Fibroblast of skin of left quadriceps (primary cell): ENCODE results near the gene SORCS1.

Source experiments
- DNase-seq, 2 experiments: peaks; one replicate each; pipeline ENCODE4 v3.0.0-alpha.2; 2013; ENCODE audit warnings: low read depth in 2 of 2

SORCS1 gene

DNA sequence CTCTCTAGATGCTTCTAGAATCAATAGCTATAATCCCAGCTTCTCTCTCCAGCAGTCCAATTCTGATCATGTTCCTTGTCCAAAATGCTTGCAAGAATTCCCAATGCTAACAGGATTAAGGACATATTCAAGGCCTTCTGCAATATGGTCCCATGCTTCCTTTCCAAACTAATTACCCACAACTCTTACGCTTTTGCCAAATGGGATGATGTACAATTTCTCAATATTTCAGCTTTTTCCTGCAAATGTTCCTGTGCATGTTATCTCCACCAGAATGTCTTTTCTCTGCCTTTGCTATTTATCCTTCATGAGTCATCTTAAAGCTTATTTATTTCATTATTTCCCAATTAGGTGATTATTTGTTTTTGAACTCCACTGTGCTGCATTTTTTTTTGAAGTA lies 556.4 kb downstream of the SORCS1 start:
- DNase-seq, result no peak

- DNase-seq, result no peak
These were observed 569.2 kb downstream of the SORCS1 start for GRCh38 chr10:106595281-106595680.

DNA sequence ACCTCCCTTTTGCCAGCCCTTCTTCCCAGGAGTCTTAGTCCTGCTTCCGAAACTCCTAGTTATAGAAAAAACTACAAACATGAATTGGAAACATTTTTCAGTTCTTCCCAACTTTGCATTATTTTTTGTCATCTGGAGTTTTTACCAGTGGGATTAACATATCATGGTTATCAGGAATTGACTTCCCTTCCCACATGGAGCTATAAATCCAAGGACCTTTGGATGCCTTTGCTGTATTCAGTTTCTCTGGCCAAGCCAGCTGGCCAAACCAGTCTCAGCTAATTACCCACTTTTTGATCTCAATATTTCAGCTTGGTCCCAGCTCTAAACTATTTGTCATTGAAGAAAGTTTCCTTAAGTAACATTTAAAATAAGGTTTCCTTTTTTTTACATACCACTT lies 570.6 kb downstream of the SORCS1 start:
- no peak for DNase-seq

DNA sequence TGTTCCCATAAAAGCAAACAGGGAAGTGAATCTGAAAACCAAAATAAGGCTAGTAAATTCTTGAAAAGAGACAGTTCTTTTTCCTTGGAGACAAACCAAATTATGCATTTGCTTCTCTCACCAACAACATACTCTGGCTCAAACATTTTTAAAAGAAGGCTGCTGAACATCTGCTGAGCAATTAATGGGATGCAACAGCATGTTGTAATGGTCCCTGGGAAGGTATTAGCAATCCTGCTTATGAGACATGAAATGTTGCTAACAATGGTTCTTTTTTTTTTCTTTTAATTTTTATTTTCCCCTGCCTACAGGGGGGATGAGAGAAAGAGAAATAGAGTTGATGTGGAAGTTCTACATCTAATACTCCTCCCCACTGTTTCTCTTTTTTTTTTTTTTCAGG lies 572.1 kb downstream of the SORCS1 start:
- no peak for DNase-seq

DNA sequence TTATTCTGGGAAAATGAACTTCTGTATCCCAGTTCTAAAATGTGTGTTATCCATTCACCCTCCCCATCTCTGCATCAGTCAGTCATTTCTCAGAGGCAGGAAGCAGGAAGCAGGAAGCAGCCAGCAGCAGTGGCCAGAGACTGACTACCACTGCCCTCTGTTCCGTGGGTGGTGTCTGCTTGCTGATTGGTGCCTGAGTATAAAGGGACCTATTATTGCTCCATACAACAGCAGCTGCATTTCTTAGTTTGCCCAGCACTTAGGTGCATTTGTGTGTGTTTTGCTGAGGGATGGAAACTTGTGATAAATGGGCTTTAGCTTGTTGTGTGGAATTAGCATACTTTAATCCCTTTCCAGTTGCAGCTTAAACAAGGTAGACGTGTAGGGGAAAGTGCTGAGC lies 582.2 kb downstream of the SORCS1 start:
- no peak for DNase-seq

DNA sequence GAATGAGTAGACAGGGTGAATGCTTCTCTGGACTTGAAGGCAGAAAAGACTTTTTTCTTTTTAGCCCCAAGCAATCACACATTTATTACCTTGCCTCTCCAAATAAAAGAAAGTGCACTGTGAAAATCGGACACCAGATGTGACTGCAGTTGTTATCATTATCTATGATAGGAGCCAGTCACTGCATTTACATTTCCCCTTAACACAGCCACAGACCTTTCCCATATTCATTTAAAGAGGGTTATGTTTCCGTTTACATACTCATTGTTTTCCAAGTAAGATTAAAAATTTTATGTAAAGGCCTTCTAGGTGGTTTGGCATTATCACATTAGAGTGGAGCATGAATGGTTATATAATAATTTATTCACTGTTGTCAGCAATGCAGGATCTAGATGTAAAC lies 586.8 kb downstream of the SORCS1 start:
- no peak for DNase-seq

GRCh38 chr10:106577266-106577665 lies 587.2 kb downstream of the SORCS1 start:
- no peak for DNase-seq

- DNase-seq, result no peak
These were observed 588.0 kb downstream of the SORCS1 start for GRCh38 chr10:106576534-106576933.

DNA sequence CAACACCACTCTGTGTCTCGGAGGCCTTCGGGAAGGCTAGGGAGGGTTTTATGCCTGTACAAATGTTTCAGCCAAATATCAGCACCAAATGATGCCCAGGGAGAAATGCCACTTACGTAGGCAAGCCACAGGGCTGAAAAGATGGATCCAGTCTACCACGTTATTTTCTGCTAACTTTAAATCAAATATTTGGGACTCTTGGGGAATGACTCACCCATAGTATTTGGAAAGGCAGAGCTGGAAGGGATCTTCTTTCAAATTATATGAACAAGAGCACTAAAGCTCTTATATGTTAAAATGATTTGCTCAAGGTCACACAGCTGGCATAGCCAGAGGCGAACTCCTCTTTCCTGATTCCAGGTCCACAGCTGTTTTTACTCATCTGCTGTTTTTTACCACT lies 591.4 kb downstream of the SORCS1 start:
- peak; percentile 66 to 67 for DNase-seq

DNA sequence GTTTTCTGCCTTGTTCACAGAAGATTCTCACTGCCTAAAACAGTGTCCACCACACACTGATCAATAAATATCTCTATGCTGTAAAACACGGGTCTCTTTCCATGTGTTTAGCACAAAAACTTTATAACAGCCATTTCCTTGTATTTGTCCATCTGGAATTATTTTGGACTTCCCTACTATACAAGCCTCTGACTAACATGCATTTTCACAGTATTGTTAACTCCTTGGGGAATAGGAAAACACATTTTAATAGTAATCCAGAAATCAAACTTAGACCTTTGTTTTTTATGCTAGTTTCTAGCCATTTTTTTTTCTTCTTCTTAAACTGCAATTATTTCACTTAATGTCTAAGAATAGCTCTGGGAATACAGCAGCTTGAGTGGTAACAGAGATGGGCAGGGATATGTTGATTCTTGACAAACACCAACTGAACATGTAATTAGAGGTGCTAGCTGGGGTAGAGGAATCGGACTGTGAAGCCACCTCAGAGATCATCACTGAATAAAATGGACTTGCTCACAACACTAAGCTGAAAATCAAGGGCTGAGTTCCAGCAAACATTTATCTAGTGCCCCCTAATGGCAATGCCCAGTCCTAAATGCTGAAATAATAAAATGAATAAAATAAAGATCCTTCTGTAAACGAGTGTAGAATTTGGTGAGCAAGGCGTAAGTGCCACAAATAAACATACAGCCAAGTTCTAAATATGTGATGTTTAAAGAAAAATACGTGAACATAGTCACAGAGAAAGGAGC lies 593.1 kb downstream of the SORCS1 start:
- DNase-seq, result peak; percentile 43 to 50

DNA sequence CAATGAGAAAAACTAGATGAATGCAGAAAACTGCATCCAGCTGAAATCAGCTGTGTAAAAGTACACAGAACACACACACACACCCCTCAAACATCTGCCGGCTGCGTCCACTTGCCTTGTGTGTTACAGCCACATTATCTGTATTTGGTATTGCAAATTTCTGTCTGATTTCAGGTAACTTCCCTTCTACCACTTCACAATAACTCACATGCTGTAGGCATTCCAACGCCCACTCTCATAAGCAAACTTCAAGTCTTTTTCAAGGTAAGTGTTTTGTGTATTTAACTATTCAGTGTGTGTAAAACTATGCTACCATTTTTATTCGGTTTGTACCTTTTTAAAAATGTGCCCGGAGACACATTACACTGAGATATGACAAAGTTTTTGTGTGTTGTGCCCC lies 594.2 kb downstream of the SORCS1 start:
- DNase-seq, result no peak

DNA sequence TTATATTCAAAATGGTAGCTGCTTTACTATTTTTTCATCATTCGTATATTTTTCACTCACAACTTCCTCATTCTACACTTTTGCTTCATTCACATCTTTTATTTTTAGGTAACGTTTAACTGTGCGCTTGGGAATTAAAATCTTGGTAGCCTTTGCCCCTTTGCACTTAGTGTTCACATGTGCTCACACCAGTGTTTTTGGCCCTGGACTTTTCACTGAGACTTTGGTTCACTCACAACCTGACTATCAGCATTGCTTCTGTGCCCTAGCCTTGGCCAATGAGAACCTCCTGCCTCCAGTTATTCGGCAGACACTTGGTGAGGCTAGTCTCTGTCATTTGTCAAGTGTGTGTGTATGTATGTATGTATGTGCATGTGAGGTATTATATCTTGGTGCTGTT lies 596.9 kb downstream of the SORCS1 start:
- DNase-seq, result no peak

DNA sequence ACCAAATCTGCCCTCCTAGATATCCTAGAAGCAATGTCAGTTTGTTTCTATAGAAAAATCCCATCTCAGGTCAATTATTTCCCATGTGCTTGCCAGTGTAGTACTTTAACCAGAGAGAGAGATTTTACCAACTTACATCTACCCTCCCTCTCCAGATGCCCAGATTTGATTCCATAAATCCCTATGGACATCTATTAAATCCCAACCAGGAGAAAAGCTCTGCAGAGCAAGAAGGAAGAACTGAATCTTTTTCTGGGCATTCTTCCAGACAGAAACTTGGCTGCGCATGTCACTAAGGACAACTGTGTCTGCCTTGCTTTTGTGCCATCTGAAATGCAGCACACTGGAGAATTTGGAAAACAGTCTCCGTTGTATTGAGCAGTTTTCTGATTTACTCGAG lies 597.6 kb downstream of the SORCS1 start:
- DNase-seq, result no peak

- no peak for DNase-seq
These were observed 599.0 kb downstream of the SORCS1 start for GRCh38 chr10:106565546-106565945.

DNA sequence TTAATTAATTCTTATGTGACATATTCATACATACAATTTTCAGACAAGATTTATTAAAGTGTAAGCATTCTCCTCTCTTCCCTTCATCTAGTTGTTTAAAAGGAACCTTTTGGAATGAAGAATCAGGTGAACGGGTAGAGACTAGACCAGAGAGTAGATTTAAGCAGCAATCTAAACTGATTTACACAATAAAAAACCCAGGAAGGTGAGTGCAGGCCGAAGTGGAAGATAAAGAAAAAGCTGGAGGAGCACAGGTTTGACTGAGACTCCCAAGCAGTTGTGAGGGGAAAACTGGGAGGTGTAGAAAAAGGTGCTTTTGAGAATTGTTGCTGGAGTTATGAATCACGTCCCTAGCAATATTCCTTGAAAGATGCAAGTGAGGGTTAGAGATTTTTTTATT lies 601.1 kb downstream of the SORCS1 start:
- DNase-seq, result no peak

GRCh38 chr10:106560925-106561640 lies 603.4 kb downstream of the SORCS1 start:
- no peak for DNase-seq

DNA sequence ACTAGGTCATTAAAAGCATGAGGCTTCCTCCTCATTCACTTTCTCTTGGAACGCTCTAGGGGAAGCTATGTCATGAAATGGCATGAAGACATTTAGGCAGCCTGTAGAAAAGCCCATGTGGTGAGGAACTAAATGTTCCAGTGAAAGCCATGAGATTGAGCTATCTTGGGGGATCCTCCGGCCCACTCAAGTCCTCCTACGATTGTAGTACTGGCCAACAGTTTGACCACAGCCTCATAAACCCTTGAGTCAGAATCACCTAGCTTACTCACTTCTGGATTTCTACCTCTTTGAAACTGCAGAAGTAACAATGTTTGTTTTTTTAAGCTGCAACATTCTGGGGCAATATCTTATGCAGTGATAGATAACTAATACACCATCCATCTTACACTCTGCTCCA lies 605.1 kb downstream of the SORCS1 start:
- DNase-seq, result no peak

- no peak for DNase-seq
These were observed 606.4 kb downstream of the SORCS1 start for GRCh38 chr10:106557951-106558733.

DNA sequence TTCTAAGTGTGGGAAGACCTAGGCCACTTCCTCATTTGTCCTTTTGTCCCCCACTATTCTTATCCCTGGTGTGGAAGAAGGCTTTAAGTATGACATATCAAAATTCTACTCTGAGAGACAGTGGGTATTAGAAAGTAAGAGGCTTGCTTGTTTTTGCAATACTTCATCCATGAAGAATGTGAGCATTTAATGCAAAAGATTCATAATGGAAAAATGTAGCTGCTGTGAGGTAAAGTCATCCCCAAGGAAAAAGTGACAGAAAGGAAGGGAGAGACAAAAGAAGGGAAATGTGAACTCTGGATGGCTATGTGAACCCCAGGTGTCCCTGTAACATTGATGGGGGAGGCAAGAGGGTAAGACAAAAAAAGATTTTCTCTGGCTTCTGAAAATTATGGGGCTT lies 607.5 kb downstream of the SORCS1 start:
- DNase-seq, result no peak

- DNase-seq, result no peak
These were observed 608.9 kb downstream of the SORCS1 start for GRCh38 chr10:106555599-106555998.

DNA sequence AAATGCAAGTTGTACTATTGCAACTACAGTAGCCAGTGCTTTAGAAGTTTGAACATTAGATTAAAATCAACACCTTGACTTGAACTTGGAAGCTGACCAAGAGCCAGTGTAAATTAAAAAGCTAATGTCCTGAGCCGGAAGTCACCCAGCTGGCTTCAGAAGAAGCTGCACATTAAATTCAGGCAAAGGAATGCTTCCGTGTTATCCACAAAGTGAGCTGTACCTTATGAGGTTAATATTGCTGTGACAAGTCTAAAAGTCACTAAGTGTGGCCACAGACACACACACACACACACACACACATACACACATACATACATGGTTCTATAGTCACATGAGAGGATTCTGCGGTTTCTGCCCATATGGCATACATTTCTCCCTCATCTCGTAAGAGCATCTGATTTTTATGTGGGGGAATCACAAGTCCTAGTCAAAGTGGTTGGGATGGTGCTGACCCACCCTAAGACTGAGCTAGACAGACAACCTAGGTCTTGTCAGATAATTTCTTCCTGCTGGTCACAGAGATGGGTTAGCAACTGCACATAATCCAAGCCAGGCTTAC lies 612.9 kb downstream of the SORCS1 start:
- peak; percentile 56 to 63 for DNase-seq

DNA sequence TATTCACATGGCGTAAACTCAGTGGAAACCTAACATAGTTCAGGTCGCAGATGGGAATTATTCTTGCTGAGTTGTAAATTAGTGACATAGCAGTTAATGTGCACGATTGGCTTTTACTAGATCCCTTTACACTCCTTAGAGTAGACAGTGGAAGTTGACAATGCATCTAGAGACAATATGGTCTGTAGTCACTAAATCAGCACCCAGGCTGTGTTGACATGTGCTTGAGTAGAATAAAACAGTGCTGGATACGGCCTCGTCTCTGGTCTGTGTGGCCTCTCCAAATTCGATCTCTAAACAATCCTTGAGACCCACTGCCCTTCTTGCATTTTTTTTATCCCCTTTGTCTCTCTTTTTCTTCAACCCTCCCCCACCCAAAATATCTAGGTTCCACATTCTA lies 615.7 kb downstream of the SORCS1 start:
- DNase-seq, result no peak
